HCT116 (cell line): ENCODE data around the gene EHBP1.

ENCODE experiments used
- CTCF ChIP-seq, 3 experiments: fragments of 200-600 bp in 1 of 3; sonication (generic) in 1 of 3; IDR thresholded peaks in 2 of 3; conservative IDR thresholded peaks in 1 of 3; 2 replicates each; pipeline ENCODE4 v1.5.1; 2012 to 2017; ENCODE audit warnings: low read depth in 2 of 3, low read length in 2 of 3, antibody characterized with exemption in 1 of 3, borderline replicate concordance in 1 of 3, control low read depth in 1 of 3, mild to moderate bottlenecking in 1 of 3, mixed read lengths in 1 of 3, mixed run types in 1 of 3, moderate library complexity in 1 of 3; ENCODE audit not compliant: insufficient read depth in 1 of 3
- YY1 ChIP-seq: IDR thresholded peaks from 2 replicates; pipeline ENCODE4 v1.6.1; 2011; ENCODE audit warnings: low read length, low read depth, moderate library complexity, mild to moderate bottlenecking; ENCODE audit not compliant: insufficient replicate concordance; ENCODE audit errors: extremely low read depth
- TF ChIP-seq, protein P1 (sequence below): IDR thresholded peaks from 2 replicates; pipeline ENCODE4 v1.6.1; 2012

DNA sequence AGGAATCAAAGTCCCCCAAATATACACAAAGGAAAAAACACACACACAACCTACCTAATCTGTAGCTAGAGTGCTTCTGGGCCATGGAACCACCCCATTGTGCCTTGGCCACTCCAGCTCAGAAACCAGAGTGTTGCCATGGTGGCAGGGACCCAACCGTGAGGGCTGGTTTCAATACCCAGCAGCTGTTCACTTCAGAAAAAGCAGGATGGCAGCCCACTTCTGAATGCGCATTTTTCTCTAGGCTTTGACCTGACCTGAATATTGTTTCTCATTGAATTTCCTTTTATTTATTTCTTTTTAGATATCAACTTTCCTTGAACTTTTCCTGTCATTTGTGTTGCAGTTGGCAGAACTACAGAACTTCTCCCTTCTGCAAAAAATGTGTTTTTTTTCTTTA is 43.0 kb upstream of the EHBP1 start:
- no peak for TF ChIP-seq CTCF (IDR thresholded peaks at IDR 0.05 in 2 of 3, conservative IDR thresholded peaks at IDR 0.05 in 1 of 3; ENCODE audit: borderline replicate concordance in 1 of 3, insufficient read depth in 1 of 3, low read depth in 2 of 3, low read length in 2 of 3)
- TF ChIP-seq YY1, result no peak
- TF ChIP-seq, protein P1, sequence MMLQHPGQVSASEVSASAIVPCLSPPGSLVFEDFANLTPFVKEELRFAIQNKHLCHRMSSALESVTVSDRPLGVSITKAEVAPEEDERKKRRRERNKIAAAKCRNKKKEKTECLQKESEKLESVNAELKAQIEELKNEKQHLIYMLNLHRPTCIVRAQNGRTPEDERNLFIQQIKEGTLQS, result no peak
